Nephron (organoid): ENCODE results near the gene GBE1.

Experiments
- H3K27ac Mint-ChIP-seq, 3 experiments: 2 replicates each; pipeline ENCODE4 v1.8.0; 2020; ENCODE audit warnings: mixed read lengths in 3 of 3, mild to moderate bottlenecking in 2 of 3, moderate library complexity in 1 of 3
- H3K27me3 Mint-ChIP-seq: 2 replicates; pipeline ENCODE4 v1.8.0; 2021; ENCODE audit warnings: low read depth, mild to moderate bottlenecking, moderate library complexity, mixed read lengths
- H3K36me3 Mint-ChIP-seq: 2 replicates; pipeline ENCODE4 v1.8.0; 2020; ENCODE audit warnings: low read depth, mixed read lengths
- H3K4me1 Mint-ChIP-seq: 2 replicates; pipeline ENCODE4 v1.8.0; 2020; ENCODE audit warnings: mixed read lengths
- H3K4me3 Mint-ChIP-seq, 3 experiments: 2 replicates each; pipeline ENCODE4 v1.8.0; 2020; ENCODE audit warnings: mild to moderate bottlenecking in 3 of 3, mixed read lengths in 3 of 3, moderate library complexity in 2 of 3
- H3K9me3 Mint-ChIP-seq: 2 replicates; pipeline ENCODE4 v1.8.0; 2020; ENCODE audit warnings: mixed read lengths
- CTCF ChIP-seq, 3 experiments: fragments of 200-600 bp; sonication (generic); IDR thresholded peaks; one replicate each; pipeline ENCODE4 v1.5.0; 2021; ENCODE audit warnings: antibody characterized with exemption in 3 of 3; ENCODE audit not compliant: unreplicated experiment in 3 of 3

The GBE1 gene

GRCh38 chr3:81741216-81741615, 20.2 kb downstream of the GBE1 start:
- Mint-ChIP-seq H3K4me1 (peaks cover 24% of the 10 kb centered on the region), H3K27me3 (no peaks in the 10 kb centered on the region), H3K27ac (no peak overlapping the region), H3K9me3 (no peaks in the 10 kb centered on the region), H3K36me3 (no peaks in the 10 kb centered on the region), H3K4me3 (no peak overlapping the region)
- no peak for TF ChIP-seq CTCF (IDR thresholded peaks at IDR 0.05; ENCODE audit: unreplicated experiment in 3 of 3)

GRCh38 chr3:81740731-81741130, 20.7 kb downstream of the GBE1 start:
- peaks cover 24% of the 10 kb centered on the region for H3K4me1 Mint-ChIP-seq
- H3K27me3 Mint-ChIP-seq, result no peaks in the 10 kb centered on the region
- H3K27ac Mint-ChIP-seq, result no peak overlapping the region
- H3K36me3 Mint-ChIP-seq, result no peaks in the 10 kb centered on the region
- no peak for TF ChIP-seq CTCF (IDR thresholded peaks at IDR 0.05; ENCODE audit: unreplicated experiment in 3 of 3)
- H3K9me3 Mint-ChIP-seq, result no peaks in the 10 kb centered on the region
- H3K4me3 Mint-ChIP-seq, result no peak overlapping the region

GRCh38 chr3:81735334-81735733, 26.1 kb downstream of the GBE1 start:
- TF ChIP-seq CTCF (IDR thresholded peaks at IDR 0.05; ENCODE audit: unreplicated experiment in 3 of 3), result no peak
- H3K36me3 Mint-ChIP-seq, result no peaks in the 10 kb centered on the region
- no peaks in the 10 kb centered on the region for H3K27me3 Mint-ChIP-seq

GRCh38 chr3:81734742-81735141, 26.7 kb downstream of the GBE1 start:
- Mint-ChIP-seq H3K4me1 (no peaks in the 10 kb centered on the region), H3K4me3 (no peak overlapping the region), H3K27ac (no peak overlapping the region), H3K36me3 (no peaks in the 10 kb centered on the region), H3K9me3 (no peaks in the 10 kb centered on the region), H3K27me3 (no peaks in the 10 kb centered on the region)
- TF ChIP-seq CTCF (IDR thresholded peaks at IDR 0.05; ENCODE audit: unreplicated experiment in 3 of 3), result no peak

More at GRCh38 chr3:81735334-81735733, 26.1 kb downstream of the GBE1 start:
- Mint-ChIP-seq H3K27ac (no peak overlapping the region), H3K9me3 (no peaks in the 10 kb centered on the region), H3K4me1 (no peaks in the 10 kb centered on the region), H3K4me3 (no peak overlapping the region)

GRCh38 chr3:81732642-81733041, 28.8 kb downstream of the GBE1 start:
- H3K4me1 Mint-ChIP-seq, result no peaks in the 10 kb centered on the region

More at GRCh38 chr3:81732642-81733041, 28.8 kb downstream of the GBE1 start:
- Mint-ChIP-seq H3K27me3 (no peaks in the 10 kb centered on the region), H3K4me3 (no peak overlapping the region), H3K9me3 (no peaks in the 10 kb centered on the region), H3K27ac (no peak overlapping the region), H3K36me3 (no peaks in the 10 kb centered on the region)
- no peak for TF ChIP-seq CTCF (IDR thresholded peaks at IDR 0.05; ENCODE audit: unreplicated experiment in 3 of 3)
